RWPE1 (cell line): ENCODE data around the gene OR1J4.

ENCODE experiments used
- CTCF ChIA-PET: fragments of 350-600 bp; sonication (Branson Sonifier 250); formaldehyde crosslinking; extraction: SDS; loops from one replicate; lab custom pipeline; 2021; lab: Yijun Ruan, JAX
- POLR2A ChIA-PET: fragments of 400-600 bp; formaldehyde crosslinking; extraction: SDS; loops from one replicate; lab custom pipeline; 2020; ENCODE audit warnings: antibody characterized with exemption; ENCODE audit not compliant: low non-redundant PET; lab: Yijun Ruan, JAX
- DNase-seq: peaks from one replicate; pipeline ENCODE4 v3.0.0; 2012; ENCODE audit warnings: low spot score
- H3K27ac ChIP-seq: fragments of 450-650 bp; 2 replicates; pipeline ENCODE4 v1.5.1; 2017
- TF ChIP-seq, protein P1 (sequence below): fragments of 450-650 bp; conservative IDR thresholded peaks from 2 replicates; pipeline ENCODE4 v1.5.1; 2017; ENCODE audit warnings: low read depth, mild to moderate bottlenecking

OR1J4 gene, protein sequence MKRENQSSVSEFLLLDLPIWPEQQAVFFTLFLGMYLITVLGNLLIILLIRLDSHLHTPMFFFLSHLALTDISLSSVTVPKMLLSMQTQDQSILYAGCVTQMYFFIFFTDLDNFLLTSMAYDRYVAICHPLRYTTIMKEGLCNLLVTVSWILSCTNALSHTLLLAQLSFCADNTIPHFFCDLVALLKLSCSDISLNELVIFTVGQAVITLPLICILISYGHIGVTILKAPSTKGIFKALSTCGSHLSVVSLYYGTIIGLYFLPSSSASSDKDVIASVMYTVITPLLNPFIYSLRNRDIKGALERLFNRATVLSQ

DNA sequence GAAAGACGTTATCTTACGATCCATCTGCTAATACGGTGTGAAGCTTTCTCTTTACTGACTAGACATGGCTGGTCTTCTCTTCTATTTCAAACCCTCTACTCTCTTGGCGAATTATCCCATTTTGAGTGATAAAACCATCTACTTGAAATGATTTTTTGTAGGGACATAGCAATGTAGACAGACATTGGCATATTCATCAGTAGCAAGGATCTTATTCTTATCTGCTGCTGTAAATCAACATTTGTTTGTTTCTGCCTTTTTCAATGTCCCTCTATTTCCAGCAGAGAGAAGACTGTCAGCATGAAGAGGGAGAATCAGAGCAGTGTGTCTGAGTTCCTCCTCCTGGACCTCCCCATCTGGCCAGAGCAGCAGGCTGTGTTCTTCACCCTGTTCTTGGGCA lies at the start of gene OR1J4:
TSS of gene OR1J4 (plus strand) at position 301 of the 400 bp plus-strand sequence. CDS start at position 301, 0 bp downstream.
- POLR2A ChIA-PET, result no interaction called here
- no peak for DNase-seq
- CTCF ChIA-PET, result interaction anchor here (0.7 kb wide), 1 partner anchor 734 kb away, joined by 3 read pairs; no protein-coding TSS in a partner anchor
- TF ChIP-seq, protein P1, sequence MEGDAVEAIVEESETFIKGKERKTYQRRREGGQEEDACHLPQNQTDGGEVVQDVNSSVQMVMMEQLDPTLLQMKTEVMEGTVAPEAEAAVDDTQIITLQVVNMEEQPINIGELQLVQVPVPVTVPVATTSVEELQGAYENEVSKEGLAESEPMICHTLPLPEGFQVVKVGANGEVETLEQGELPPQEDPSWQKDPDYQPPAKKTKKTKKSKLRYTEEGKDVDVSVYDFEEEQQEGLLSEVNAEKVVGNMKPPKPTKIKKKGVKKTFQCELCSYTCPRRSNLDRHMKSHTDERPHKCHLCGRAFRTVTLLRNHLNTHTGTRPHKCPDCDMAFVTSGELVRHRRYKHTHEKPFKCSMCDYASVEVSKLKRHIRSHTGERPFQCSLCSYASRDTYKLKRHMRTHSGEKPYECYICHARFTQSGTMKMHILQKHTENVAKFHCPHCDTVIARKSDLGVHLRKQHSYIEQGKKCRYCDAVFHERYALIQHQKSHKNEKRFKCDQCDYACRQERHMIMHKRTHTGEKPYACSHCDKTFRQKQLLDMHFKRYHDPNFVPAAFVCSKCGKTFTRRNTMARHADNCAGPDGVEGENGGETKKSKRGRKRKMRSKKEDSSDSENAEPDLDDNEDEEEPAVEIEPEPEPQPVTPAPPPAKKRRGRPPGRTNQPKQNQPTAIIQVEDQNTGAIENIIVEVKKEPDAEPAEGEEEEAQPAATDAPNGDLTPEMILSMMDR, result no peak
- no peak within 1 kb of the TSS for H3K27ac ChIP-seq

DNA sequence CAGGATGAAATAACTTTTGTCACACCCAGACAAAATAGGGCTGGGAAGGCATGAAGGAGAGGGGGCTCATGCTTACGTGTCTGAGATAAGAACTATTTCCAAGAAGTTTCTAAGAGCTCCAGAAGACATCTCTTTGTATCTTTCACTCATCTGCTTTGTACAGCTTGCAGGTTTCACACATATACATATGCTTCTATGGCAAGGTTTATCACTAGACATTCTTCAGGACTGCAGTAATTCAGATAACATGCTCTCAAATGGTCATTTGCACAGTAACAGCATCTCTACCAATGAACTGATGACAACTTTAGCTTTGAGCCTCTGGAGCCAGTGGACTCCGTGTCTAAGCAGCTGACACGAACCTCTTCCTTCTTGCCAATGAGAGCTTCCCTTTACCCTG lies 44.4 kb upstream of the OR1J4 start:
- TF ChIP-seq, protein P1, result no peak
- ChIA-PET POLR2A (no interaction called here), CTCF (interaction anchor here (0.6 to 1.6 kb wide), 5 partner anchors 9 to 109 kb away, joined by 3 to 6 read pairs (median 3); no protein-coding TSS in a partner anchor)
- DNase-seq, result no peak
- no peak overlapping the region for H3K27ac ChIP-seq

DNA sequence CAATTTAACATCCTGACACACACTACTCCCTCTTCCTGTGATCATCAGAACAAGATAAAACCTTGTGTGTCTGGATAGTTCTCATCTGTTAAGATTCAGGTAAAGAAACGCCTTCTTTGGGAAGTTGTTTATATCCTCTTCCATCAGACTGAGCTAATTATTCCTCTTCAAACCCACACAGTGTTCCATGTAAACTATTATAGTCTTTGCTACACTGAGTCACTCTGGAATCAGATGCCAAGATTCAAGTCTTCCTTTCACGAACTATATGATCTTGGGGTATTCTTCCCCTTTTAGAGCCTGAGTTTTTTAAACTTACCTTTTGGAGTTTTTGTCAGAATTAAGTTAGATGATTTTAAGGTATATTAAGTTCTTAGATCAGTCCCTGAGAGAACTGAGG lies 43.2 kb upstream of the OR1J4 start:
- H3K27ac ChIP-seq, result no peak overlapping the region
- no peak for DNase-seq
- ChIA-PET CTCF (interaction anchor here (0.7 to 1.6 kb wide), 2 partner anchors 14 to 23 kb away, joined by 3 to 6 read pairs; no protein-coding TSS in a partner anchor), POLR2A (no interaction called here)
- TF ChIP-seq, protein P1, result no peak

DNA sequence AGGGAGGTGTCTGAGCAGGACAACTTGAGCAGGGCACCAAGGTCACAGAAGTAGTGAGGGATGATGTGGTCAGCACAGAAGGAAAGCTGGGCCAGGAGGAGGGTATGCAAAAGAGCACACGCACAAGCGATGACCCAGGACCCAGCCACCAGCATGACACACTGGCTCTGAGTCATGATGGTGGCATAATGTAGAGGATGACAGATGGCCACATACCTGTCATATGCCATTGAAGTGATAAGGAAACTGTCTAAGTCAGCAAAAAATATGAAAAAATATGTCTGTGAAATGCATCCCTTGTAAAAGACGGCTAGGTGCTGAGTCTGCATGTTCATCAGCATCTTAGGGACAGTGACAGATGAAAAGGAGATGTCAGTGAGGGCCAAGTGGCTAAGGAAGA lies 41.6 kb upstream of the OR1J4 start:
- DNase-seq, result no peak
- POLR2A ChIA-PET, result no interaction called here
- CTCF ChIA-PET, result interaction anchor here (0.7 kb wide), 1 partner anchor 774 kb away, joined by 4 read pairs; no protein-coding TSS in a partner anchor
- H3K27ac ChIP-seq, result no peak overlapping the region
- TF ChIP-seq, protein P1, result no peak

DNA sequence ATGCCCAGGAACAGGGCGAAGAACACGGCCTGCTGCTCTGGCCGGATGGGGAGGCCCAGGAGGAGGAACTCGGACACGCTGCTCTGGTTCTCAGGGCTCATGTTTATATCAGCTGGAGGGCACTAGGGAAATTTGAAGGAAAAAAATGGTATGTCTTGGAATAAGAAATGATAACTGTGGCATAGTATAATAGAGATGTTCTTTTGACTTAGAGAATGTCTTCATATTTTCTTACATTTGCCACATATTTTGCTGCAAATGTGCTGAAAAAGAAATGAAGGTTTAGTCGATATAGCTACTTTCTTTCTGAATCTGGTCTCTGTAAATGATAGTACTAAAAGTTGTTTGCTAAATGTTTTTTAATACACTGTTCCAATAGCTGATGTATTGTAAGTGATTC lies 41.1 kb upstream of the OR1J4 start, which contains the start of gene OR1J1:
TSS of gene OR1J1 (minus strand) at position 101 of the 400 bp plus-strand sequence. CDS start at position 101, 0 bp downstream.
- H3K27ac ChIP-seq, result no peak within 1 kb of the TSS
- no peak for DNase-seq
- ChIA-PET CTCF (interaction anchor here (0.7 kb wide), 1 partner anchor 775 kb away, joined by 4 read pairs; no protein-coding TSS in a partner anchor), POLR2A (no interaction called here)
- TF ChIP-seq, protein P1, result no peak

DNA sequence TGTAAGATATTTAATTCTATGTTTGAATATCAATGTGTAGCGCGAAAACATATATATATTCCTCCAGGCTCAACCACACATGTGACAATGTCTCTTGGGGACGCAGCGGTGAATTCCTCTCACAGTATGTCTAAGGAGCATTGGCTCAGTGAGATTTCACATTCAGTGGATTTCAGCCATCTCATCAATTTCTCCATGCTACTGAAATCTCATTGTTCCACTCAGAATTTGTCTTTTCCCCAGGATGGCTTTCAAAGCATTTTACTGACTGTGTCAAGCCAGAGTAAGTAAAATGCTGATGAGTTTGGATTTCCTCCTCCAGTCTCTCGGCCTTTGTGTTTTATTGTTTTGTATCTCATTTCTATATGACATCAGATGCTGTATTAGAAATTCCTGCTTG lies 39.9 kb upstream of the OR1J4 start:
- H3K27ac ChIP-seq, result no peak overlapping the region
- no peak for DNase-seq
- ChIA-PET POLR2A (no interaction called here), CTCF (no interaction called here)
- TF ChIP-seq, protein P1, result no peak
